ENCODE data around the gene ITIH4. TPM values are rescaled to one million over a fixed set of nuclear protein-coding genes. Genes with fewer than 3 reads are reported as not detected.

The ITIH4 gene
- 1.2 and 1.3 TPM in 2 replicates for total RNA-seq

GRCh38 chr3:52830535-52831258 lies at the start of gene ITIH4:
ITIH4 (minus strand) TSS chr3:52830672; CDS start chr3:52830642, 30 bp downstream.

DNA sequence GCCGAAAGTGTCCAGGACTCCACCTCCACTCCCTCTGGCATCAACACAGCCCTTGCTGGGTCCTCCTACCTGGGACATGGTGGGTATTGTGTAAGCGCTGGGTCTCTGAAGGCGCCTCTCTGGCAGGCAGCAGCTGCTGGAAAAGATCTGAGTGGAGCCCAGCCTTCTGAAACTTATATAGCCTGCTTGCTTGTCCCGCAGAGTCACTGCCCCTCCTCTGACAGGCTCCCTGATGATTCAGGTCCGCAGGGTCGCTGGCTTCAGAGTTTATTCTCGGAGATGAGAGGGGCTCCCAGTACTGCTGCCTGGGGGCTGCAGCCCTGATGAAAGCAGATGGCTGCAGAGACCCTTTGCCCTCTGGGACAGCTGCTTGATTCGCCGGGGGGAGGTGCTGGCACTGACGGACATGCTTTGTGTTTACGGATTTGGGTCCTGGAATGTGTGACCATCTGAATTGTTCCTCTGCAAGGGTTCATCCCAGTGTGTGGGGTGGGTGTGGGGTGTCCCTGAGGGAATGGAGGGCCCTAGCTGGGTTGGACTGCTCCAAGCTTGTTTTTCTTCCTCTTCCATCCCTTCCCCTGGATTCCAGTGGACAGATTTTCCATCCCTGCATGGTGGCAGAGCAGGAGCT lies 4.5 kb upstream of the ITIH4 start, which contains the start of gene MUSTN1:
TSS of gene MUSTN1 (minus strand) at position 149 of the 631 bp plus-strand sequence. CDS start at position 78, 71 bp downstream.

DNA sequence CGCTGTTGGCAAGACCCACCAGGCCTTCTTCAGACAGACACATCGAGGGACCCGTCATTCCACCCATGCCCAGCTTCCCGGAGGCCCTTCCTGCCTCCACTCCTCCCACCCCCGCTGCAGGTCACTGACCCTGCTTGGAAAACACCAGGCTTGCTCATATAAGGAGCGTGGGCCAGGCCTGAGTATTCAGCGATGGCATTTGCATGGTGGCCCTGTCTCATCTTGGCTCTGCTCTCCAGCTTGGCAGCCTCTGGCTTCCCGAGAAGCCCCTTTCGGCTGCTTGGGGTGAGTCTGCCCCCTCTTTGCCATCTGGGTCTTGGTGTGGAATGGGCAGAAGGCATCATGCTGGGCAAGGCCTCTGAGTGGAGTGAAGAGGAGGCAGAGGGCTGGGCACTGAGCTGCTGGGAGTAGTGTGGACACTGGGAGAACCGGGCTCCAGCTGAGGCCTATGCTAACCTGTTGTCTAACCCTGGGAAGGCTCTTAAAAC lies 35.8 kb downstream of the ITIH4 start, which contains the start of gene ITIH3:
TSS of gene ITIH3 (plus strand) at position 185 of the 488 bp plus-strand sequence. CDS start at position 193, 8 bp downstream.

DNA sequence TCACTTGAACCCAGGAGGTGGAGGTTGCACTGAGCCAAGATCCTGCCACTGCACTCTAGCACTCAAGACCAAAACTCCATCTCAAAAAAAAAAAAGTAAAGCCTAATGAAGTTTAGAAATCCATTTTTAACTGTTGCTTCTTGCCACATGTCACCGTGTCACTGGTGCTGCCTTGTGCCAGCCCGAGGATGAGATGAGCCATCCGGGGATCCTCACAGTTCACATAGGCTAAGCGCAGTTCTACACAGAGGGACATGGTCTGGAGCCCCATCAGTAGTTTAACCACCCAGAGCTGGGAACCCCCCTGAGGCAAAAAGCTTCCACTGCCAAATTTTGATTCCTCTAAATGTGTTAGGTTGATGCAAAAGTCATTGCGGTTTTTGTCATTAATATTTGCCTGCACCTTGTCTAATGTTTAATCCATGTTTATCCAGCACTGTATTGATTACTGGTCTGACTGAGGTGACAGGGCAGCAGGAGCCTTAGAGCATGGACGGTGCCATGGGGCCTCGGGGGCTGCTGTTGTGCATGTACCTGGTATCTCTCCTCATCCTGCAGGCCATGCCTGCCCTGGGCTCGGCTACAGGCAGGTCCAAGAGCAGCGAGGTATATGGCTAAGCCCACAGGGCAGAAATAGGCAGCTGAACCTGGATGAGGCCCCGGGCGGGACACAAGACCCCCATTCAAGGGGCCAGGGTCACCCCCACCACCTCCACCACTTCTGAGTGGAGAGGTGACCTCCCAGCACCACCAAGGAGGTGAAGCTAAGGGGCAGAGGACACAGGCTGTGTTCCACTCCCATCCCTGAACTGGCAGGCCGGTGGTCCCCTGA lies 53.1 kb downstream of the ITIH4 start, which contains the start of gene ITIH1:
TSS of gene ITIH1 (plus strand) at position 473 of the 832 bp plus-strand sequence. CDS start at position 490, 17 bp downstream.

DNA sequence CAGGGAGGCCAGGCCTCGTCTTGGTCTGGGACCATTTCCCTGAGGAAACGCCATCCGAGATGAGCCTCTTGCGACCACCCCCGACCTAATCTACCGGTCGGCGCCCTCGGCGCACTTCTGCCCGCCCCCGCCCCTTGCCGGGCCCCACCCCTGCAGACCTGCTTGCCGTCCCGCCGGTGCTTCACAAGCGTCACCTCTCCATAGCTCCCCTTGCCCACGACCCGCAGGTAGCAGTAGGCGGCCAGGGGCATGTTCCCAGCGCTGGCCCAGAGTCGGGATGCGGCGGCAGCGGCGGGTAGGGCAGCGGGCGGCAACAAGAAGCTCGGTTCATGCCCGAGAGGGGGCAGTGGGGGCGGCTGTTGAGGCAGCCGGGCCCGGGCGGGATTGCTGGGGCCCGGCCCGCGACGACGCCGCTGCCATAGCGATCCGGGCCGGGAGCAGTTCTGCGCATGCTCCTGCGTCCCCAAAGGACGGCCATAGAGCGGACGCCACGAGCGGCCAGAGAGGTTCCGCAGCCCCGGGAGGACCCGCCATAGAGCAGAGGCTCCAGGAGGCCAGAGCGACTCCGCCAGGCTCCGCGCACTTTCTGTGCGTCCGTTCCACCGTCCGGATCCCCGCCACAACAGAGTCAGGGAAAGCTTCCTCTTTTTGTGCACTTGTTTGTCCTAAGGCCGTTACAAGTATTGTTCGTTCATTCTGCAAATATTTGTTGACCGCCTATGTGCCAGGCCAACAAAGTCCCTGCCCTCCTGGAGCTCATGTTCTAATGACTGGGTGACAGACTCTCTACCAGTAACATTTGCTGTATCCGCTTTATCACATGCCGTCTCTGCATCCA lies 59.8 kb downstream of the ITIH4 start, which contains the start of gene NEK4:
TSS of gene NEK4 (minus strand) at position 445 of the 838 bp plus-strand sequence. CDS start at position 251, 194 bp downstream.

Other genes starting within 250 kb of the ITIH4 start
- 69.2 and 96.1 TPM in 2 replicates for gene PBRM1, start 144.8 kb downstream of the ITIH4 start, total RNA-seq
- gene GNL3, start 144.6 kb downstream of the ITIH4 start, total RNA-seq = 136 and 151 TPM in 2 replicates
- 164 and 174 TPM in 2 replicates for gene GLT8D1, start 124.9 kb downstream of the ITIH4 start, total RNA-seq
- gene SPCS1, start 124.6 kb downstream of the ITIH4 start, total RNA-seq = 54.4 and 74.2 TPM in 2 replicates
- gene NEK4, start 59.7 kb downstream of the ITIH4 start, total RNA-seq = 22.3 and 27.4 TPM in 2 replicates
- not detected in 2 replicates for gene ITIH1, start 53.1 kb downstream of the ITIH4 start, total RNA-seq
- 0.30 TPM in 1 of 2 replicates, not detected in the other for gene ITIH3, start 35.9 kb downstream of the ITIH4 start, total RNA-seq
- not detected in 2 replicates for gene MUSTN1, start 4.3 kb upstream of the ITIH4 start, total RNA-seq
- gene STIMATE, start 66.9 kb upstream of the ITIH4 start, total RNA-seq = 19.9 and 21.0 TPM in 2 replicates
- 3.3 and 6.4 TPM in 2 replicates for gene SFMBT1, start 215.4 kb upstream of the ITIH4 start, total RNA-seq